ENCODE data around the gene PHACTR1.

DNA sequence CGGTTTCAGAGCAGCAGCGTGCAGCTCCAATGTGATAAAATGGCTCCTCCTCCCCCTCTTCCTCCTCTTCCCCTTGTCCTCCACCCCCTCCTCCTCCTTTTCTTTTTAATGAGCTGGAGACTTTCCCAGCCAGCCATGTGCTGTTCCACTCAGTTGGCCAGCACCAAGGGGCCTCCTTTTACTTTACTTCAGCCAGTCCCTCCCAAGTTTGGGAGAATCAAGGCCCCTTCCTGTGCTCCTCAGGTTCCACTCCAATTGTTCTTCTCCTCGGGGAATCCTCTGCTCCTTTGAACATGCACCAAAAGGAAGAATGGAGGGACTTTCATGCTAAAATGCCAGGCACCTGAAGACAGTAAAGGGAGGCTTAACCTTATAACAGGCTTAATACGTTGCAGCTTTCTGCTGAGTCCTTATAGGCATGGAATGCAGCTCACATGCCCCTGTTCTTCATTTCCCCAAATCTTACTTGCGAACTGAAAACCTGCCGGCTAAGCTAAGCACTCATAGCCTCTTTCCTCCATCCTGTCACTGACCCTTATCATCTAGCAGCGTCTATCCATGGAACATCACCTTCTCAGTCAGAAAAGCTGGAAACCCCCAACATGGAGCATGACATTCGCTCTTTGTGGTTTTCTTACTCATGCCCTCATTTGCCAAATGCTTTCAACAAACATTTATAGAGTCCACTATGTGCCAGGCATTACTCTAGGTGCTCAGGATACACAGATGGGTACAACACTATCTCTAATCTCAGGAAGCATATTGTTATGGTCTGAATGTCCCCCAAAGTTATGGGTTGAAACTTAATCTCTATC is 170.6 kb downstream of the PHACTR1 start:
- TF ChIP-seq, protein P1, sequence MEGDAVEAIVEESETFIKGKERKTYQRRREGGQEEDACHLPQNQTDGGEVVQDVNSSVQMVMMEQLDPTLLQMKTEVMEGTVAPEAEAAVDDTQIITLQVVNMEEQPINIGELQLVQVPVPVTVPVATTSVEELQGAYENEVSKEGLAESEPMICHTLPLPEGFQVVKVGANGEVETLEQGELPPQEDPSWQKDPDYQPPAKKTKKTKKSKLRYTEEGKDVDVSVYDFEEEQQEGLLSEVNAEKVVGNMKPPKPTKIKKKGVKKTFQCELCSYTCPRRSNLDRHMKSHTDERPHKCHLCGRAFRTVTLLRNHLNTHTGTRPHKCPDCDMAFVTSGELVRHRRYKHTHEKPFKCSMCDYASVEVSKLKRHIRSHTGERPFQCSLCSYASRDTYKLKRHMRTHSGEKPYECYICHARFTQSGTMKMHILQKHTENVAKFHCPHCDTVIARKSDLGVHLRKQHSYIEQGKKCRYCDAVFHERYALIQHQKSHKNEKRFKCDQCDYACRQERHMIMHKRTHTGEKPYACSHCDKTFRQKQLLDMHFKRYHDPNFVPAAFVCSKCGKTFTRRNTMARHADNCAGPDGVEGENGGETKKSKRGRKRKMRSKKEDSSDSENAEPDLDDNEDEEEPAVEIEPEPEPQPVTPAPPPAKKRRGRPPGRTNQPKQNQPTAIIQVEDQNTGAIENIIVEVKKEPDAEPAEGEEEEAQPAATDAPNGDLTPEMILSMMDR (IDR thresholded peaks at IDR 0.05): no peak
- no peak for TF ChIP-seq SIN3A (IDR thresholded peaks at IDR 0.05; ENCODE audit: borderline replicate concordance, insufficient read depth, low read depth, low read length)
- TF ChIP-seq, protein P2, sequence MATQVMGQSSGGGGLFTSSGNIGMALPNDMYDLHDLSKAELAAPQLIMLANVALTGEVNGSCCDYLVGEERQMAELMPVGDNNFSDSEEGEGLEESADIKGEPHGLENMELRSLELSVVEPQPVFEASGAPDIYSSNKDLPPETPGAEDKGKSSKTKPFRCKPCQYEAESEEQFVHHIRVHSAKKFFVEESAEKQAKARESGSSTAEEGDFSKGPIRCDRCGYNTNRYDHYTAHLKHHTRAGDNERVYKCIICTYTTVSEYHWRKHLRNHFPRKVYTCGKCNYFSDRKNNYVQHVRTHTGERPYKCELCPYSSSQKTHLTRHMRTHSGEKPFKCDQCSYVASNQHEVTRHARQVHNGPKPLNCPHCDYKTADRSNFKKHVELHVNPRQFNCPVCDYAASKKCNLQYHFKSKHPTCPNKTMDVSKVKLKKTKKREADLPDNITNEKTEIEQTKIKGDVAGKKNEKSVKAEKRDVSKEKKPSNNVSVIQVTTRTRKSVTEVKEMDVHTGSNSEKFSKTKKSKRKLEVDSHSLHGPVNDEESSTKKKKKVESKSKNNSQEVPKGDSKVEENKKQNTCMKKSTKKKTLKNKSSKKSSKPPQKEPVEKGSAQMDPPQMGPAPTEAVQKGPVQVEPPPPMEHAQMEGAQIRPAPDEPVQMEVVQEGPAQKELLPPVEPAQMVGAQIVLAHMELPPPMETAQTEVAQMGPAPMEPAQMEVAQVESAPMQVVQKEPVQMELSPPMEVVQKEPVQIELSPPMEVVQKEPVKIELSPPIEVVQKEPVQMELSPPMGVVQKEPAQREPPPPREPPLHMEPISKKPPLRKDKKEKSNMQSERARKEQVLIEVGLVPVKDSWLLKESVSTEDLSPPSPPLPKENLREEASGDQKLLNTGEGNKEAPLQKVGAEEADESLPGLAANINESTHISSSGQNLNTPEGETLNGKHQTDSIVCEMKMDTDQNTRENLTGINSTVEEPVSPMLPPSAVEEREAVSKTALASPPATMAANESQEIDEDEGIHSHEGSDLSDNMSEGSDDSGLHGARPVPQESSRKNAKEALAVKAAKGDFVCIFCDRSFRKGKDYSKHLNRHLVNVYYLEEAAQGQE (IDR thresholded peaks at IDR 0.05; ENCODE audit: insufficient read depth in 1 of 2, low read depth in 2 of 2, low read length in 1 of 2): no peak
- TF ChIP-seq POLR2AphosphoS5 (IDR thresholded peaks at IDR 0.05; ENCODE audit: low read depth, low read length): no peak
- no peak for TF ChIP-seq TCF7L2 (IDR thresholded peaks at IDR 0.05; ENCODE audit: low read depth, low read length)
